Transverse colon (tissue), 4 donors: Measurements from ENCODE around the gene CTNNBL1. TPM values are rescaled to one million over a fixed set of nuclear protein-coding genes. Genes with fewer than 3 reads are reported as not detected.
A peak's percentile ranks its signal among the peaks of the same experiment; 100 is the strongest.

ENCODE experiments used
- DNase-seq: peaks from one replicate; pipeline ENCODE4 v3.0.0-alpha.2; 2019
- H3K27ac ChIP-seq, 4 donors: fragments of 200-600 bp; sonication (generic); 2 replicates each; pipeline ENCODE4 v1.5.1; 2016 to 2018; ENCODE audit warnings: inconsistent platforms in 4 of 4
- H3K27me3 ChIP-seq: fragments of 200-600 bp; sonication (generic); 2 replicates; pipeline ENCODE4 v1.5.1; 2017; ENCODE audit warnings: inconsistent platforms
- H3K36me3 ChIP-seq, 4 donors: fragments of 200-600 bp; sonication (generic); 2 replicates each; pipeline ENCODE4 v1.5.1; 2017 to 2019; ENCODE audit warnings: inconsistent platforms in 4 of 4
- H3K4me1 ChIP-seq, 4 donors: fragments of 200-600 bp; sonication (generic); 2 replicates each; pipeline ENCODE4 v1.5.1; 2017 to 2020; ENCODE audit warnings: inconsistent platforms in 4 of 4
- H3K4me3 ChIP-seq, 4 donors: fragments of 200-600 bp; sonication (generic); 1 replicate in 1 of 4; 2 replicates in 3 of 4; pipeline versions ENCODE4 v1.5.1 to v1.6.1; 2017 to 2019; ENCODE audit warnings: inconsistent platforms in 4 of 4
- H3K9me3 ChIP-seq, 2 donors: fragments of 200-600 bp; sonication (generic); 2 replicates each; pipeline ENCODE4 v1.5.1; 2017 to 2019; ENCODE audit warnings: inconsistent platforms in 2 of 2
- EP300 ChIP-seq: sonication (generic); formaldehyde crosslinking; IDR thresholded peaks from one replicate; pipeline ENCODE4 v1.6.1; 2017; ENCODE audit warnings: antibody characterized with exemption, low read depth
- POLR2A ChIP-seq: fragments of 450-650 bp; IDR thresholded peaks from one replicate; pipeline ENCODE4 v1.6.1; 2016; ENCODE audit warnings: antibody characterized with exemption, mild to moderate bottlenecking, moderate library complexity
- POLR2AphosphoS5 ChIP-seq, 3 donors: sonication (generic); formaldehyde crosslinking; IDR thresholded peaks; one replicate each; pipeline ENCODE4 v1.6.1; 2016; ENCODE audit warnings: antibody characterized with exemption in 3 of 3
- WGBS, 2 donors: methylation state at CpG; one replicate each; pipeline ENCODE4 v1.1.5; 2018; ENCODE audit warnings: low coverage in 1 of 2; 5-methylcytosine and 5-hydroxymethylcytosine counted together
- in situ Hi-C, 4 donors: fragments of 200-750 bp; cut with MboI; loops; one replicate each; pipeline versions ENCODE4 v1.15.0 to v1.15.1; 2017; ENCODE audit warnings: low sequenced_read_pairs in 3 of 4, low pct_ligation_motif_present in 1 of 4, low pct_unique_long_range_greater_than_20kb in 1 of 4
- intact Hi-C: fragments of 100-400 bp; cut with DNase I; formaldehyde crosslinking; loops from one replicate; pipeline ENCODE4 v1.15.1; 2023; ENCODE audit warnings: low total_unique reads
- total RNA-seq, 4 donors: library from RNA; depleted of rRNA; stranded (reverse); fragments of >200 nt; gene quantifications; one replicate each; pipeline ENCODE4 v1.1.0, GENCODE V29; 2016
- TF ChIP-seq, protein P1 (sequence below), 5 experiments: fragments of 200-600 bp in 3 of 5; fragments of 450-650 bp in 2 of 5; sonication (generic) in 3 of 5; IDR thresholded peaks; 1 replicate in 2 of 5; 2 replicates in 3 of 5; pipeline ENCODE4 v1.5.1; 2016 to 2017; ENCODE audit warnings: antibody characterized with exemption in 5 of 5, inconsistent platforms in 3 of 5, mild to moderate bottlenecking in 2 of 5, moderate library complexity in 1 of 5

The CTNNBL1 gene
- total RNA-seq, 4 donors from 2014 or later, result 18.7 to 49.0 (median 22.4) TPM

DNA sequence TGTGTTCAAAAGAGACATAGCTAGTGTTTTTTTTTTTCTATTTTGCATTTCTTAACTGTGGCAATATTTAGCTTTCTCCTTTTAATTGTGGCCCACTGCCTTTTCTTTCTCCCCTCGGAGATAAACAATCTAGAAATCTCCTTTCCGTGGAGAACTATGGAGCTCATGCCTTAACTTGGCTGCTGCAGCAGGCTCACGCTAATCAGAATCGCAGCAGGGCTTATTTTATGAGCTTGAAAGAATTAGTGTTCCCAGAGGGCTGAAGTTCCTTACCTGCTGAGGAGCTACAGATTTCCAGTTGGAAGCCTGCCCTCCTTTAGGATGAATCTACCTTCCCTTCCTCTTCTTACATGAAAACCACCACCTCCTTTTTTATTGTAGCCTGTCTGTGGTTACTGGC is 35.6 kb downstream of the CTNNBL1 start:
- 47 to 67% methylated on average over 4 of the region's 4 CpGs for WGBS, 2 donors
- H3K4me1 ChIP-seq, result peaks cover 0 to 21% (median 9%) of the 10 kb centered on the region in 4 donors
- no peak overlapping the region for H3K4me3 ChIP-seq
- H3K9me3 ChIP-seq, result no peaks in the 10 kb centered on the region
- no peak for DNase-seq
- no peaks in the 10 kb centered on the region for H3K36me3 ChIP-seq
- H3K27me3 ChIP-seq, result no peaks in the 10 kb centered on the region
- TF ChIP-seq EP300, result no peak
- TF ChIP-seq POLR2A, result no peak
- TF ChIP-seq POLR2AphosphoS5 (IDR thresholded peaks at IDR 0.05), result no peak
- TF ChIP-seq, protein P1, sequence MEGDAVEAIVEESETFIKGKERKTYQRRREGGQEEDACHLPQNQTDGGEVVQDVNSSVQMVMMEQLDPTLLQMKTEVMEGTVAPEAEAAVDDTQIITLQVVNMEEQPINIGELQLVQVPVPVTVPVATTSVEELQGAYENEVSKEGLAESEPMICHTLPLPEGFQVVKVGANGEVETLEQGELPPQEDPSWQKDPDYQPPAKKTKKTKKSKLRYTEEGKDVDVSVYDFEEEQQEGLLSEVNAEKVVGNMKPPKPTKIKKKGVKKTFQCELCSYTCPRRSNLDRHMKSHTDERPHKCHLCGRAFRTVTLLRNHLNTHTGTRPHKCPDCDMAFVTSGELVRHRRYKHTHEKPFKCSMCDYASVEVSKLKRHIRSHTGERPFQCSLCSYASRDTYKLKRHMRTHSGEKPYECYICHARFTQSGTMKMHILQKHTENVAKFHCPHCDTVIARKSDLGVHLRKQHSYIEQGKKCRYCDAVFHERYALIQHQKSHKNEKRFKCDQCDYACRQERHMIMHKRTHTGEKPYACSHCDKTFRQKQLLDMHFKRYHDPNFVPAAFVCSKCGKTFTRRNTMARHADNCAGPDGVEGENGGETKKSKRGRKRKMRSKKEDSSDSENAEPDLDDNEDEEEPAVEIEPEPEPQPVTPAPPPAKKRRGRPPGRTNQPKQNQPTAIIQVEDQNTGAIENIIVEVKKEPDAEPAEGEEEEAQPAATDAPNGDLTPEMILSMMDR (IDR thresholded peaks at IDR 0.05), result no peak
- in situ Hi-C loops (no loop called here), intact Hi-C loops (no loop called here)
- H3K27ac ChIP-seq, result peak overlapping the region in 1 of 4 donors; percentile 17

DNA sequence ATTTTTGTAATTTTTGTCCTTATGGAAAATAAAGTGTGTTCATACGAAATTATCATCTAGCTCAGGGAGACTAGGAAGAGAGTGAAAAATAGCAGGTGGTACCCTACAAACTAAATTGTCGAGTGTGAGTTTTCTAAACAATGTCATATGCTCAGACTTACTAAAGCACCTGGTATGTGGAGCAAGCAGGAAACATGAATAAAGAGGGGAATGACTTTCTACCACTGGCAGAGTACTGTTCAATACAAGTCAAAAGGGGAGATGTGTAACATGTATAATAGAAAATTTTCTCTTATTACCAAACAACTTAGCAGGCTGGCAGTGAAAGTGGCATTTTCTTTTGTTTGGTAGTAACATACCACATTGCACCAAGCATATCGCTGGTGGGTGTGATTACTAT is 36.1 kb downstream of the CTNNBL1 start:
- Histone ChIP-seq H3K4me1 (peaks cover 0 to 21% (median 9%) of the 10 kb centered on the region in 4 donors), H3K27ac (peak overlapping the region in 1 of 4 donors; percentile 17), H3K27me3 (no peaks in the 10 kb centered on the region), H3K36me3 (no peaks in the 10 kb centered on the region), H3K9me3 (no peaks in the 10 kb centered on the region), H3K4me3 (no peak overlapping the region)
- WGBS, 2 donors, result 76 to 78% methylated on average over 3 of the region's 3 CpGs
- DNase-seq, result no peak
- intact Hi-C loops (no loop called here), in situ Hi-C loops (no loop called here)
- TF ChIP-seq POLR2AphosphoS5 (IDR thresholded peaks at IDR 0.05) (no peak), POLR2A (no peak), EP300 (no peak)
- TF ChIP-seq, protein P1 (IDR thresholded peaks at IDR 0.05), result no peak

DNA sequence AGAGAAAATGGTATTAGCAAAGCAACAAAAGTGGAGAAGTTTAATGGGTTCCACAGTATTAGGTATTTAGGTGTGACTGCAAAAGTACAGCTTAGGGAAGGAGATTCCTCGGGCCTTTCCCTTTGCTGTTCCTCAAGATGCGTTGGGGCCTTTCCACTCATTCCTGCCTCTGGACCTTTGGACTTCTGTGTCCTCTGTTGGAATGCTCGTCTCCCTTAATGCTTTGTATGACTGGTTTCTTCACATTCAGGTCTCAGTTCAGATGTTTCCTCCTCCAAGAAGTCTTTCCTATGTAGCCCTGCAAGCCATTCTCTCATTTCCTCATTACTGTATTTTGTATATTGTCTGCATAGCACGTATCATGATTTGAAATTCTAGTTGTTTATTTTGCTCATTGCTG is 39.6 kb downstream of the CTNNBL1 start:
- no peaks in the 10 kb centered on the region for H3K9me3 ChIP-seq
- in situ Hi-C loops, result no loop called here
- intact Hi-C loops, result no loop called here
- 76 to 84% methylated on average over 4 of the region's 4 CpGs for WGBS, 2 donors
- TF ChIP-seq, protein P1 (IDR thresholded peaks at IDR 0.05), result no peak
- TF ChIP-seq POLR2AphosphoS5 (IDR thresholded peaks at IDR 0.05), result no peak
- no peak for TF ChIP-seq EP300
- TF ChIP-seq POLR2A, result no peak
- H3K36me3 ChIP-seq, result peaks cover 0 to 11% (median under 1%) of the 10 kb centered on the region in 4 donors
- DNase-seq, result no peak
- H3K27ac ChIP-seq, result no peak overlapping the region
- no peaks in the 10 kb centered on the region for H3K27me3 ChIP-seq
- no peak overlapping the region for H3K4me3 ChIP-seq
- peaks cover 0 to 7% (median 4%) of the 10 kb centered on the region in 4 donors for H3K4me1 ChIP-seq

DNA sequence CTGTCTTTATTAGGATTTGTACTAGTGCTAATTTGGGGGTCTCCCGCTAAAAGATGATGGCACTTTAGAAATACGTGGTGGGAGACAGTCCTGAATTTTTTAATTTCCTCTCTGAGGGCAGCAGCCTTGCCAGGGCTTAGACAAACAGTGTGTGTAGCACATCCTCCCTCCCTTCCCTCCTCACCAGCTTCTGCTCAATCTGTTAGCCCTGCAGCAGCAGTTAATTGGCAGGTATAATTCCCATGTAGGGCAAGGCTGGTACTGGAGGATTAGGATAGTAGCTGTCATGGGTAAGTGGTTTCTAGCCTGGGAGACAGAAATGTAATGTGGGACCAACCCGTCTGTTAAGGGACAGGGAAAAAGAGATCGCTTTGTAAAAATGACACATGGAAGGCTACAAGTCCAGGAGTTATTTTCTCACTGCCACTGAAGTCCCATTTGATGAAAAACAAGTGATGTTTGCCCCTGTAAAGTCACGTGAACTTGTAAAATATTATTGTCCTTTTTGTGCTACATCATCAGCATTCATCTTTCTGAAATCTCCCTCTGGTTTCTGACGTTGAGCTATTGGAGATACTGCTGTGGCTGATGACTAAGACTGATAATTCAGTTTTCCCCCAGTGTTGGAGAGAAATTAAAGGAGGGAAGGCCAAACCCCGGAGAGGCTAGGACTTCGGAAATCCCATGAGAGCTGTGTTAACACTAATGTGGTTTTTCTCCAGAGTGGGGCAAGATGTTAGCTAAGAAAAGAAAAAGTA is 40.6 kb downstream of the CTNNBL1 start:
- H3K36me3 ChIP-seq, result peaks cover 0 to 11% (median 3%) of the 10 kb centered on the region in 4 donors
- intact Hi-C loops, result no loop called here
- H3K4me3 ChIP-seq, result no peak overlapping the region
- WGBS, 2 donors, result 71 to 75% methylated on average over 8 of the region's 8 CpGs
- DNase-seq, result no peak
- peaks cover 0 to 4% (median under 1%) of the 10 kb centered on the region in 4 donors for H3K4me1 ChIP-seq
- in situ Hi-C loops, result no loop called here
- H3K27ac ChIP-seq, result no peak overlapping the region
- H3K27me3 ChIP-seq, result no peaks in the 10 kb centered on the region
- TF ChIP-seq POLR2A, result no peak
- TF ChIP-seq EP300, result no peak
- TF ChIP-seq, protein P1 (IDR thresholded peaks at IDR 0.05), result no peak
- TF ChIP-seq POLR2AphosphoS5 (IDR thresholded peaks at IDR 0.05), result no peak
- no peaks in the 10 kb centered on the region for H3K9me3 ChIP-seq
